ENCODE data around the gene RAB6A.

Gene RAB6A

DNA sequence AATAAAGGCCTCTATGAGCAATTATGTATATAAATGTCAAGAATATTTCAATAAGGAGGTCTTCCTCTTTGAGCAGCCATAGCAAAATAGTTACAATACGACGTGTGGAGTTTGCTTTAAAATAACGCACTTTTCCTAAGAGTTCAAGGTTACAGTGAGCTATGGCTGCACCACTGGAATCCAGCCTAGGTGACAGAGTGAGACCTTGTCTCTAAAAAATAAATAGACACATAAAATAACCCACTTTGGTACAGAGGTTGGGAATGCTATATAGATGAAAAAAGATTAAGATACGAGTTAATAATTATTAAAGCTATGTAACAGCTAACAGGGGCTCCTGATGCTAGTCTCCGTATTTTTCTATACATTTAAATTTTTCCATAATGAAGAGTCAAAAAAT is 12.6 kb downstream of the RAB6A start:
- H4K20me1 ChIP-seq (ENCODE audit: insufficient read depth, low read length), result 0 out of 2 replicates have a peak, but pooled peaks cover 5% of the 10 kb centered on the region

DNA sequence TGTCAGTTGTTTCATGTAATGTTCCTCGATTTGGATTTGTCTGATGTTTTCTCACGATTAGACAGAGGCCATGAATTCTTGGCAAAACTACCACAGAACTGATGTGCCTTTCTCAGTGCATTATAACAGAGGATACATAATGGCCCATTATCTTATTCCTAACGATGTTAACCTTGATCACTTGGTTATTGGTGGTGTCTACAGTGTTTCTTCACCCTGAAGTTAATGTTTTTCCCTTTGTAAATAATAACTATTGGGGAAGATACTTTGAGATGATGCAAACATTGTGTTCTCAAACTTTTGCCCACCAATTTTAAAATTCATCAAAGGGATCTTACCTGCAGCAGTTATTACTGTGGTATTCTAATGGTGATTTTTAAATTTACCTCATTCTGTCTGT is 13.1 kb downstream of the RAB6A start:
- Histone ChIP-seq H4K20me1 (ENCODE audit: insufficient read depth, low read length) (0 out of 2 replicates have a peak, but pooled peaks cover 5% of the 10 kb centered on the region), H3K4me3 (ENCODE audit: low read length) (no peak overlapping the region), H3K9me2 (replicated peaks; ENCODE audit: insufficient read depth, low read length) (no peaks in the 10 kb centered on the region), H3K27ac (ENCODE audit: low read length) (no peak overlapping the region), H2AFZ (ENCODE audit: low read length) (no peak overlapping the region), H3K36me3 (replicated peaks; ENCODE audit: insufficient read depth, low read length) (no peaks in the 10 kb centered on the region), H3K4me2 (ENCODE audit: low read depth, low read length) (no peak overlapping the region), H3K27me3 (replicated peaks; ENCODE audit: insufficient read depth, low read length) (no peaks in the 10 kb centered on the region), H3K4me1 (ENCODE audit: low read length) (no peaks in the 10 kb centered on the region), H3K79me2 (ENCODE audit: low read length) (peaks cover 88% of the 10 kb centered on the region), H3F3A (ENCODE audit: insufficient read depth, low read length) (no peaks in the 10 kb centered on the region), H3K9me3 (replicated peaks; ENCODE audit: insufficient read depth, low read length) (no peaks in the 10 kb centered on the region), H3K9ac (ENCODE audit: low read length) (no peak overlapping the region)
- TF ChIP-seq EZH2 (optimal IDR thresholded peaks at IDR 0.05; ENCODE audit: low read depth, low read length) (no peak), EZH2phosphoT487 (IDR thresholded peaks at IDR 0.05; ENCODE audit: low read length) (no peak)
- TF ChIP-seq, protein P1, sequence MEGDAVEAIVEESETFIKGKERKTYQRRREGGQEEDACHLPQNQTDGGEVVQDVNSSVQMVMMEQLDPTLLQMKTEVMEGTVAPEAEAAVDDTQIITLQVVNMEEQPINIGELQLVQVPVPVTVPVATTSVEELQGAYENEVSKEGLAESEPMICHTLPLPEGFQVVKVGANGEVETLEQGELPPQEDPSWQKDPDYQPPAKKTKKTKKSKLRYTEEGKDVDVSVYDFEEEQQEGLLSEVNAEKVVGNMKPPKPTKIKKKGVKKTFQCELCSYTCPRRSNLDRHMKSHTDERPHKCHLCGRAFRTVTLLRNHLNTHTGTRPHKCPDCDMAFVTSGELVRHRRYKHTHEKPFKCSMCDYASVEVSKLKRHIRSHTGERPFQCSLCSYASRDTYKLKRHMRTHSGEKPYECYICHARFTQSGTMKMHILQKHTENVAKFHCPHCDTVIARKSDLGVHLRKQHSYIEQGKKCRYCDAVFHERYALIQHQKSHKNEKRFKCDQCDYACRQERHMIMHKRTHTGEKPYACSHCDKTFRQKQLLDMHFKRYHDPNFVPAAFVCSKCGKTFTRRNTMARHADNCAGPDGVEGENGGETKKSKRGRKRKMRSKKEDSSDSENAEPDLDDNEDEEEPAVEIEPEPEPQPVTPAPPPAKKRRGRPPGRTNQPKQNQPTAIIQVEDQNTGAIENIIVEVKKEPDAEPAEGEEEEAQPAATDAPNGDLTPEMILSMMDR (IDR thresholded peaks at IDR 0.05; ENCODE audit: low read length), result no peak
- DNase-seq, result no peak

More for the DNA sequence above, 12.6 kb downstream of the RAB6A start:
- no peaks in the 10 kb centered on the region for H3K4me1 ChIP-seq (ENCODE audit: low read length)
- no peaks in the 10 kb centered on the region for H3K36me3 ChIP-seq (replicated peaks; ENCODE audit: insufficient read depth, low read length)
- H3K9ac ChIP-seq (ENCODE audit: low read length), result no peak overlapping the region
- H3K27me3 ChIP-seq (replicated peaks; ENCODE audit: insufficient read depth, low read length), result no peaks in the 10 kb centered on the region
- no peak for DNase-seq
- no peak overlapping the region for H3K4me2 ChIP-seq (ENCODE audit: low read depth, low read length)
- no peak overlapping the region for H3K4me3 ChIP-seq (ENCODE audit: low read length)
- TF ChIP-seq EZH2phosphoT487 (IDR thresholded peaks at IDR 0.05; ENCODE audit: low read length), result no peak
- TF ChIP-seq, protein P1 (IDR thresholded peaks at IDR 0.05; ENCODE audit: low read length), result no peak
- TF ChIP-seq EZH2 (optimal IDR thresholded peaks at IDR 0.05; ENCODE audit: low read depth, low read length), result no peak
- peaks cover 88% of the 10 kb centered on the region for H3K79me2 ChIP-seq (ENCODE audit: low read length)
- H3K9me2 ChIP-seq (replicated peaks; ENCODE audit: insufficient read depth, low read length), result no peaks in the 10 kb centered on the region
- no peaks in the 10 kb centered on the region for H3F3A ChIP-seq (ENCODE audit: insufficient read depth, low read length)
- H2AFZ ChIP-seq (ENCODE audit: low read length), result no peak overlapping the region
- no peak overlapping the region for H3K27ac ChIP-seq (ENCODE audit: low read length)
- H3K9me3 ChIP-seq (replicated peaks; ENCODE audit: insufficient read depth, low read length), result no peaks in the 10 kb centered on the region

DNA sequence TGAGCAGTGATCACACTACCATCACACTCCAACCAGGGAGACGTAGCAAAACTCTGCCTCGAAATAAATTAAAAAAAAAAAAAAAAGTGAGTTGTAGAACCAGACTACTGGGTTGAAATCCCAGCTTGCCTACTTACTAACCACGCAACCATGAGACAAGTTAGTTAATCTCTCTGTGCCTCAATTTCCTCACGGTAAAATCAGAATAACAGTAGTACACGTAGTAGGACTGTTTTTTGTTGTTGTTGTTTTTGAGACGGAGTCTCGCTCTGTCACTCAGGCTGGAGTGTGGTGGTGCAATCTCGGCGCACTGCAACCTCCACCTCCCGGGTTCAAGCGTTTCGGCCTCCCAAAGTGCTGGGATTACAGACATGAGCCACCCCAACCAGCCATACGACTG is 14.2 kb downstream of the RAB6A start:
- Histone ChIP-seq H3K9me2 (replicated peaks; ENCODE audit: insufficient read depth, low read length) (no peaks in the 10 kb centered on the region), H3K79me2 (ENCODE audit: low read length) (peaks cover 86% of the 10 kb centered on the region), H3K27me3 (replicated peaks; ENCODE audit: insufficient read depth, low read length) (no peaks in the 10 kb centered on the region), H3K4me3 (ENCODE audit: low read length) (no peak overlapping the region), H2AFZ (ENCODE audit: low read length) (no peak overlapping the region), H3K36me3 (replicated peaks; ENCODE audit: insufficient read depth, low read length) (no peaks in the 10 kb centered on the region), H3K9me3 (replicated peaks; ENCODE audit: insufficient read depth, low read length) (no peaks in the 10 kb centered on the region), H3K27ac (ENCODE audit: low read length) (no peak overlapping the region), H3K9ac (ENCODE audit: low read length) (no peak overlapping the region), H3F3A (ENCODE audit: insufficient read depth, low read length) (no peaks in the 10 kb centered on the region), H4K20me1 (ENCODE audit: insufficient read depth, low read length) (0 out of 2 replicates have a peak, but pooled peaks cover 5% of the 10 kb centered on the region), H3K4me1 (ENCODE audit: low read length) (no peaks in the 10 kb centered on the region), H3K4me2 (ENCODE audit: low read depth, low read length) (no peak overlapping the region)
- TF ChIP-seq EZH2phosphoT487 (IDR thresholded peaks at IDR 0.05; ENCODE audit: low read length) (no peak), EZH2 (optimal IDR thresholded peaks at IDR 0.05; ENCODE audit: low read depth, low read length) (no peak)
- TF ChIP-seq, protein P1 (IDR thresholded peaks at IDR 0.05; ENCODE audit: low read length), result no peak
- no peak for DNase-seq

Measured in MM.1S (cell line).